HCT116 (cell line): ENCODE results near the gene SYNE3. TPM values are rescaled to one million over a fixed set of nuclear protein-coding genes. Genes with fewer than 3 reads are reported as not detected.

ENCODE experiments used
- ATAC-seq: fragments of 200-7000 bp; cut with Tn5 transposase; 2 replicates; pipeline ENCODE4 v1.9.1; 2020; ENCODE audit warnings: mild to moderate bottlenecking, moderate library complexity
- BruUV-seq: library from RNA; stranded (reverse); fragments of 400-500 nt; replicated peaks from 2 replicates; lab custom pipeline; 2021; lab: Mats Ljungman, UMichigan
- CTCF ChIA-PET: fragments of 300-600 bp; sonication (Branson Sonifier 250); formaldehyde crosslinking; loops from one replicate; lab custom pipeline; 2021; ENCODE audit warnings: antibody characterized with exemption; lab: Charles Lee
- POLR2A ChIA-PET: fragments of 300-600, 350-600 bp; sonication (Branson Sonifier 250); formaldehyde crosslinking; loops from one replicate; lab custom pipeline; 2021; ENCODE audit warnings: antibody characterized with exemption; lab: Charles Lee
- RAD21 ChIA-PET, 2 experiments: fragments of 300-600 bp; sonication (Branson Sonifier 250); formaldehyde crosslinking; loops; one replicate each; lab custom pipeline; 2023; ENCODE audit warnings: low total read pairs in 2 of 2; ENCODE audit not compliant: uncharacterized antibody in 2 of 2, unreplicated experiment in 2 of 2, low non-redundant PET in 1 of 2; lab: Charles Lee
- DNase-seq: peaks from one replicate; pipeline ENCODE4 v3.0.0-alpha.2; 2010; ENCODE audit warnings: low read depth, low spot score
- H2AFZ ChIP-seq: fragments of 200-600 bp; shearing (Covaris generic), sonication (generic); 2 replicates; pipeline ENCODE4 v1.6.1; 2017; ENCODE audit warnings: low read depth, mixed run types, mixed read lengths, antibody characterized with exemption, low read length; ENCODE audit not compliant: poor library complexity, severe bottlenecking
- H3K27ac ChIP-seq: 2 replicates; pipeline ENCODE4 v1.5.1; 2012; ENCODE audit warnings: low read depth, low read length
- H3K27me3 ChIP-seq: fragments of 200-600 bp; sonication (generic); 2 replicates; pipeline ENCODE4 v1.6.1; 2016; ENCODE audit warnings: mixed run types, low read length, mixed read lengths; ENCODE audit not compliant: insufficient read depth
- H3K36me3 ChIP-seq, 2 experiments: fragments of 200-500 bp in 1 of 2; fragments of 200-600 bp in 1 of 2; sonication (Bioruptor generic) in 1 of 2; sonication (generic) in 1 of 2; 2 replicates each; pipeline versions ENCODE4 v1.5.1 to v1.6.1; 2014 to 2016; ENCODE audit warnings: low read length in 2 of 2, inconsistent platforms in 1 of 2, mixed read lengths in 1 of 2, mixed run types in 1 of 2; ENCODE audit not compliant: insufficient read depth in 2 of 2, control insufficient read depth in 1 of 2
- H3K4me1 ChIP-seq, 2 experiments: fragments of 200-600 bp in 1 of 2; sonication (generic) in 1 of 2; 2 replicates each; pipeline versions ENCODE4 v1.5.1 to v1.6.1; 2012 to 2017; ENCODE audit warnings: low read length in 2 of 2, inconsistent platforms in 1 of 2, mild to moderate bottlenecking in 1 of 2, mixed read lengths in 1 of 2, mixed run types in 1 of 2, moderate library complexity in 1 of 2; ENCODE audit not compliant: insufficient read depth in 2 of 2, control insufficient read depth in 1 of 2
- H3K4me2 ChIP-seq: fragments of 200-600 bp; sonication (generic); 2 replicates; pipeline ENCODE4 v1.6.1; 2017; ENCODE audit warnings: mixed run types, low read length, mixed read lengths
- H3K4me3 ChIP-seq, 2 experiments: fragments of 200-600 bp in 1 of 2; sonication (generic) in 1 of 2; replicated peaks in 1 of 2; 2 replicates each; pipeline ENCODE4 v1.5.1; 2011 to 2016; ENCODE audit warnings: low read length in 2 of 2, control low read depth in 1 of 2, low read depth in 1 of 2, mild to moderate bottlenecking in 1 of 2, mixed read lengths in 1 of 2, mixed run types in 1 of 2
- H3K79me2 ChIP-seq: fragments of 200-600 bp; sonication (generic); 2 replicates; pipeline ENCODE4 v1.6.1; 2017; ENCODE audit warnings: mild to moderate bottlenecking, mixed run types, low read length, moderate library complexity, mixed read lengths; ENCODE audit not compliant: insufficient read depth
- H3K9ac ChIP-seq: fragments of 200-600 bp; sonication (generic); 2 replicates; pipeline ENCODE4 v1.6.1; 2016; ENCODE audit warnings: low read length, mixed read lengths
- H3K9me2 ChIP-seq: fragments of 200-600 bp; sonication (generic), shearing (Covaris generic); 2 replicates; pipeline ENCODE4 v1.6.1; 2017; ENCODE audit warnings: mixed run types, mild to moderate bottlenecking, moderate library complexity; ENCODE audit not compliant: insufficient read depth
- H3K9me3 ChIP-seq, 2 experiments: fragments of 200-500 bp in 1 of 2; fragments of 200-600 bp in 1 of 2; sonication (Bioruptor generic) in 1 of 2; sonication (generic) in 1 of 2; 2 replicates each; pipeline ENCODE4 v1.6.1; 2014 to 2017; ENCODE audit warnings: low read length in 2 of 2, mixed read lengths in 2 of 2, inconsistent platforms in 1 of 2, low read depth in 1 of 2, mild to moderate bottlenecking in 1 of 2, mixed run types in 1 of 2, moderate library complexity in 1 of 2; ENCODE audit not compliant: control insufficient read depth in 1 of 2, insufficient read depth in 1 of 2
- H4K20me1 ChIP-seq: fragments of 200-600 bp; sonication (generic), shearing (Covaris generic); 2 replicates; pipeline ENCODE4 v1.6.1; 2017; ENCODE audit warnings: mixed run types, mild to moderate bottlenecking, moderate library complexity; ENCODE audit not compliant: insufficient read depth
- CBX3 ChIP-seq: IDR thresholded peaks from 2 replicates; pipeline ENCODE4 v1.6.1; 2012; ENCODE audit warnings: low read depth
- CEBPB ChIP-seq: IDR thresholded peaks from 2 replicates; pipeline ENCODE4 v1.6.1; 2012; ENCODE audit warnings: low read depth
- ELF1 ChIP-seq: IDR thresholded peaks from 2 replicates; pipeline ENCODE4 v1.6.1; 2012; ENCODE audit warnings: low read depth, borderline replicate concordance
- EZH2 ChIP-seq: fragments of 200-600 bp; sonication (generic); IDR thresholded peaks from 2 replicates; pipeline ENCODE4 v1.6.1; 2017; ENCODE audit warnings: antibody characterized with exemption, mixed run types
- FOSL1 ChIP-seq: IDR thresholded peaks from 2 replicates; pipeline ENCODE4 v1.6.1; 2012; ENCODE audit warnings: low read depth
- JUND ChIP-seq: IDR thresholded peaks from 2 replicates; pipeline ENCODE4 v1.6.1; 2012
- POLR2A ChIP-seq: IDR thresholded peaks from 2 replicates; pipeline ENCODE4 v1.7.0; 2011; ENCODE audit warnings: borderline replicate concordance; ENCODE audit not compliant: insufficient read depth, insufficient read length; ENCODE audit errors: extremely low read depth
- SIN3A ChIP-seq: IDR thresholded peaks from 2 replicates; pipeline ENCODE4 v1.6.1; 2012; ENCODE audit warnings: low read depth
- SP1 ChIP-seq: IDR thresholded peaks from 2 replicates; pipeline ENCODE4 v1.6.1; 2012; ENCODE audit warnings: low read depth
- SRF ChIP-seq: IDR thresholded peaks from 2 replicates; pipeline ENCODE4 v1.6.1; 2012; ENCODE audit warnings: low read depth
- TCF7L2 ChIP-seq: IDR thresholded peaks from 2 replicates; pipeline ENCODE4 v1.7.0; 2011; ENCODE audit warnings: borderline replicate concordance, inconsistent platforms; ENCODE audit not compliant: insufficient read depth, insufficient read length; ENCODE audit errors: extremely low read depth
- ZNF274 ChIP-seq: fragments of 200-500 bp; sonication (Bioruptor generic); IDR thresholded peaks from 2 replicates; pipeline ENCODE4 v1.6.1; 2014; ENCODE audit warnings: mild to moderate bottlenecking, low read depth, low read length, inconsistent platforms
- intact Hi-C: fragments of 100-400 bp; cut with micrococcal nuclease; formaldehyde crosslinking; loops from 2 replicates; pipeline ENCODE4 v1.10.0; 2022
- total RNA-seq: library from RNA; stranded (reverse); gene quantifications from one replicate; pipeline ENCODE4 v1.2.1, GENCODE V29; 2021; ENCODE audit not compliant: unreplicated experiment
- TF ChIP-seq, protein P1 (sequence below): IDR thresholded peaks from 2 replicates; pipeline ENCODE4 v1.6.1; 2012

SYNE3 gene
- total RNA-seq, 1 experiment from 2014 or later = 3.6 TPM

DNA sequence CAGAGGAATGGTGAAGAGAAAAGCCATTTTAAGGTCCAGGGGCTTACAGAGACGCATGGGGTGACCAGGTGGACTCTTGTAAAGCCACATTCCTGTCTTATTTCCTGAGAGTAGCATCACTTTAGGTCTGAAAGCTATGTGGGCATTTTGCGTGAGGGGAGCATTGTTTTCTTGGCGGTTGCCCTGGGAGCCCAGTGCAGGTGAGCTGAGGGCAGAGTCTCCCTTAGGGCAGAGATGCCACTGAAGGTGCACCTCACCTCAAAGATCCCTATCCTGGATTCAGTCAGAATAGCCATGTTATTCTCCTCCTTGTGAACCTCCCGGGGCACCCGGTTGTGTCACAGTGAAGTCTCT, 30.8 kb upstream of the SYNE3 start:
- ChIA-PET RAD21 (no interaction called here), CTCF (interaction anchor here (0.8 to 2.9 kb wide), 5 partner anchors 10 to 117 kb away, joined by 3 to 9 read pairs (median 6); no protein-coding TSS in a partner anchor), POLR2A (no interaction called here)
- peaks cover 15 to 26% of the 10 kb centered on the region in 2 experiments for H3K4me1 ChIP-seq
- H3K79me2 ChIP-seq = peaks cover 15% of the 10 kb centered on the region
- H3K4me3 ChIP-seq = no peak overlapping the region
- H3K27me3 ChIP-seq = no peaks in the 10 kb centered on the region
- no TSS peak for BruUV-seq
- H3K9ac ChIP-seq = 0 out of 2 replicates have a peak overlapping the region, but pooled peaks have one; percentile 17
- H3K9me2 ChIP-seq = no peaks in the 10 kb centered on the region
- DNase-seq = no peak
- H3K36me3 ChIP-seq = 0 out of 4 replicates have a peak, but pooled peaks cover 0 to 5% of the 10 kb centered on the region in 2 experiments
- no peak overlapping the region for H2AFZ ChIP-seq
- no peaks in the 10 kb centered on the region for H3K9me3 ChIP-seq
- no peak for ATAC-seq
- no peak overlapping the region for H3K27ac ChIP-seq
- H3K4me2 ChIP-seq = peak overlapping the region; percentile 50
- intact Hi-C loops = no loop called here
- no peaks in the 10 kb centered on the region; the same call in 1 of the 2 replicates for H4K20me1 ChIP-seq
- TF ChIP-seq CEBPB (no peak), ZNF274 (no peak), ELF1 (no peak), SRF (no peak), EZH2 (no peak), SIN3A (no peak), CBX3 (no peak), FOSL1 (no peak), JUND (no peak), TCF7L2 (no peak)
- TF ChIP-seq, protein P1, sequence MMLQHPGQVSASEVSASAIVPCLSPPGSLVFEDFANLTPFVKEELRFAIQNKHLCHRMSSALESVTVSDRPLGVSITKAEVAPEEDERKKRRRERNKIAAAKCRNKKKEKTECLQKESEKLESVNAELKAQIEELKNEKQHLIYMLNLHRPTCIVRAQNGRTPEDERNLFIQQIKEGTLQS = no peak

DNA sequence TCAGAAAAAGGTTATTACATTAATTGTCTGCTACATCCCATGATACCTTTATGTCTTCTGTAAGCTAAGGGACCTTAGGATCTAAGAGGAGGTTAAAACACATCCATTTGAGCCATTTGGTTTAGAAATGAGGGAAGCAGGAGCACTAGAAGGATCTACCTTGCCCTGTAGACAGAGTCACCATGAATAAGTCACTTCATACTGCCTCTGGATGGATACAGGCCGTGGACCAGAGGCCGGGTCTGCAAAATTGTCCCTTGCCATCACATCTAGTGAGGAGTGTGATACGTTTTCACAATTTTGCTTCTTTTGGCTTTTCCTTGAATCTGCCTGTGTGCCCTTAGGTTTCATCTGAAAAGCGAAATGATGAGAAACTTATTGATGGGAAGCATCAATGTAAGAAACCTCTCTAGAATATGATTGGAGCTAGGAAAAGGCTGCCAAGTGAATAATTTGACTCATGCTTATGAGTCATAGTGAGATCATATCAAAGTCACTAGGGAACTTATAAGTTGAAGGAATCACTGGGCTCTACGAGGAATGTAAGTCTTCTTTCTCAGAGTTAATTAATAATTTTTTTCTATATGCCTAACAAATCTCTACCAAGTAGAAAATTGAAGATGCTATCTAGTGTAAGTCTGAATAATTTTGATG, 29.2 kb upstream of the SYNE3 start:
- Histone ChIP-seq H3K9me3 (no peaks in the 10 kb centered on the region), H3K4me3 (no peak overlapping the region), H3K9me2 (no peaks in the 10 kb centered on the region), H3K27me3 (no peaks in the 10 kb centered on the region), H2AFZ (no peak overlapping the region), H3K4me1 (peaks cover 15 to 26% of the 10 kb centered on the region in 2 experiments), H3K9ac (no peak overlapping the region), H3K79me2 (peaks cover 31% of the 10 kb centered on the region), H3K27ac (no peak overlapping the region), H3K36me3 (0 out of 4 replicates have a peak, but pooled peaks cover 0 to 5% of the 10 kb centered on the region in 2 experiments), H4K20me1 (peaks cover under 1% of the 10 kb centered on the region; the same call in 1 of the 2 replicates), H3K4me2 (peak overlapping the region; percentile 8)
- no TSS peak for BruUV-seq
- CTCF ChIA-PET = interaction anchor here (1.8 to 2.0 kb wide), 2 partner anchors 14 to 18 kb away, joined by 6 read pairs; no protein-coding TSS in a partner anchor
- DNase-seq = peak; percentile 53
- intact Hi-C loops = no loop called here
- ATAC-seq = peak; percentile 63
- RAD21 ChIA-PET = no interaction called here
- TF ChIP-seq SP1 (0 out of 2 replicates have a peak, but pooled peaks have one; percentile 29), ZNF274 (no peak), JUND (peak; percentile 84), POLR2A (no peak), SRF (peak; percentile 63; the same call in 1 of the 2 replicates), FOSL1 (peak; percentile 95), SIN3A (no peak)
- POLR2A ChIA-PET = interaction anchor here (1.3 kb wide), 1 partner anchor 103 kb away, joined by 3 read pairs; no protein-coding TSS in a partner anchor
